Measurements from ENCODE around the gene NPPB.
"Not testable (repeated sequence)": the region's sequence is repeated elsewhere in the genome, so short reads cannot be mapped to it uniquely, and the experiment has no call there.

The NPPB gene

GRCh38 chr1:11858613-11858967 lies at the start of gene NPPB:
Gene NPPB, minus strand, starts transcription at chr1:11858945. Its CDS starts 112 bp downstream, at chr1:11858833.
- DNase-seq: no peak

- DNase-seq: peak in 27 of 51 donors; percentile 23 to 98 (median 58)
Measured at GRCh38 chr1:11908095-11908675, 49.4 kb upstream of the NPPB start.

- DNase-seq: peak in 47 of 51 donors; percentile 20 to 98 (median 77)
Measured at GRCh38 chr1:11907275-11908094, 48.7 kb upstream of the NPPB start.

- DNase-seq: no peak
Measured at GRCh38 chr1:11906870-11907269, 48.1 kb upstream of the NPPB start.

- DNase-seq: no peak
Measured at GRCh38 chr1:11904978-11905377, 46.2 kb upstream of the NPPB start.

- not testable (repeated sequence) for DNase-seq
Measured at GRCh38 chr1:11904156-11904555, 45.4 kb upstream of the NPPB start.

- no peak for DNase-seq
Measured at GRCh38 chr1:11903210-11903609, 44.5 kb upstream of the NPPB start.

GRCh38 chr1:11901446-11901845 lies 42.7 kb upstream of the NPPB start:
- DNase-seq: not testable (repeated sequence)

- no peak for DNase-seq
Measured at GRCh38 chr1:11898831-11899467, 40.2 kb upstream of the NPPB start.

- no peak for DNase-seq
Measured at GRCh38 chr1:11898086-11898785, 39.5 kb upstream of the NPPB start.

GRCh38 chr1:11894501-11894900 lies 35.8 kb upstream of the NPPB start:
- DNase-seq: not testable (repeated sequence)

GRCh38 chr1:11893907-11894251 lies 35.1 kb upstream of the NPPB start:
- peak in 29 of 51 donors; percentile 3 to 59 (median 20) for DNase-seq

- no peak for DNase-seq
Measured at GRCh38 chr1:11891433-11892186, 32.9 kb upstream of the NPPB start.

GRCh38 chr1:11888877-11889208 lies 30.1 kb upstream of the NPPB start:
- DNase-seq: no peak

- no peak for DNase-seq
Measured at GRCh38 chr1:11888206-11888876, 29.6 kb upstream of the NPPB start.

- DNase-seq: no peak
Measured at GRCh38 chr1:11887666-11888007, 28.9 kb upstream of the NPPB start.

GRCh38 chr1:11886986-11887665 lies 28.4 kb upstream of the NPPB start:
- DNase-seq: no peak

GRCh38 chr1:11885916-11886315 lies 27.2 kb upstream of the NPPB start:
- DNase-seq: no peak

GRCh38 chr1:11882814-11883538 lies 24.2 kb upstream of the NPPB start:
- DNase-seq: no peak

All from hypothalamus (tissue), 51 donors.